GM20431 (cell line): Measurements from ENCODE around the gene DOCK9.

ENCODE experiments used
- in situ Hi-C: fragments of 300-500 bp; cut with MseI, MboI; formaldehyde crosslinking; loops from one replicate; pipeline ENCODE4 v1.15.0; 2020; ENCODE audit warnings: low sequenced_read_pairs; ENCODE audit not compliant: unreplicated experiment

DOCK9 gene

GRCh38 chr13:98893371-98893770 is 84.5 kb downstream of the DOCK9 start:
- in situ Hi-C loops = no loop called here

- in situ Hi-C loops = no loop called here
Observed at GRCh38 chr13:98892821-98893220, 85.0 kb downstream of the DOCK9 start.

GRCh38 chr13:98892077-98892476 is 85.8 kb downstream of the DOCK9 start:
- in situ Hi-C loops = no loop called here

GRCh38 chr13:98890925-98891324 is 86.9 kb downstream of the DOCK9 start:
- in situ Hi-C loops = no loop called here

GRCh38 chr13:98890186-98890585 is 87.7 kb downstream of the DOCK9 start:
- in situ Hi-C loops = no loop called here

GRCh38 chr13:98889419-98890085 is 88.3 kb downstream of the DOCK9 start:
- in situ Hi-C loops = no loop called here

GRCh38 chr13:98888890-98889279 is 89.0 kb downstream of the DOCK9 start:
- in situ Hi-C loops = no loop called here

GRCh38 chr13:98888222-98888889 is 89.5 kb downstream of the DOCK9 start:
- in situ Hi-C loops = no loop called here

GRCh38 chr13:98886587-98887230 is 91.2 kb downstream of the DOCK9 start:
- in situ Hi-C loops = no loop called here

GRCh38 chr13:98885600-98885999 is 92.3 kb downstream of the DOCK9 start:
- in situ Hi-C loops = no loop called here

GRCh38 chr13:98883998-98884397 is 93.9 kb downstream of the DOCK9 start:
- in situ Hi-C loops = no loop called here

- in situ Hi-C loops = no loop called here
Observed at GRCh38 chr13:98881390-98881789, 96.5 kb downstream of the DOCK9 start.

GRCh38 chr13:98880677-98881076 is 97.2 kb downstream of the DOCK9 start:
- in situ Hi-C loops = no loop called here

- in situ Hi-C loops = no loop called here
Observed at GRCh38 chr13:98879957-98880356, 97.9 kb downstream of the DOCK9 start.

- in situ Hi-C loops = no loop called here
Observed at GRCh38 chr13:98879127-98879520, 98.7 kb downstream of the DOCK9 start.

- in situ Hi-C loops = no loop called here
Observed at GRCh38 chr13:98878486-98879126, 99.3 kb downstream of the DOCK9 start.

- in situ Hi-C loops = no loop called here
Observed at GRCh38 chr13:98877936-98878335, 99.9 kb downstream of the DOCK9 start.

- in situ Hi-C loops = no loop called here
Observed at GRCh38 chr13:98877466-98877865, 100.4 kb downstream of the DOCK9 start.

- in situ Hi-C loops = no loop called here
Observed at GRCh38 chr13:98875146-98875729, 102.6 kb downstream of the DOCK9 start.

GRCh38 chr13:98874029-98874397 is 103.9 kb downstream of the DOCK9 start:
- in situ Hi-C loops = no loop called here
